RKO (cell line): ENCODE data around the gene RFX8.

Experiments used
- DNase-seq: peaks from one replicate; pipeline ENCODE4 v3.0.0-alpha.2; 2016; ENCODE audit warnings: low spot score

Gene RFX8

GRCh38 chr2:101349893-101350662 is 124.8 kb downstream of the RFX8 start:
- DNase-seq = no peak

GRCh38 chr2:101348883-101349282 is 126.0 kb downstream of the RFX8 start:
- no peak for DNase-seq
